Occipital lobe (tissue), 2 donors: Measurements from ENCODE around the gene DMRT1. TPM values are rescaled to one million over a fixed set of nuclear protein-coding genes. Genes with fewer than 3 reads are reported as not detected.

Source experiments
- DNase-seq: peaks from one replicate; lab custom pipeline; 2025; lab: John Stamatoyannopoulos, UW
- total RNA-seq: library from RNA; depleted of rRNA; stranded (reverse); fragments of >200 nt; gene quantifications from one replicate; pipeline ENCODE4 v1.2.3, GENCODE V29; 2014

DMRT1 gene
- total RNA-seq, 1 donor from 2014 or later = 0.62 TPM

DNA sequence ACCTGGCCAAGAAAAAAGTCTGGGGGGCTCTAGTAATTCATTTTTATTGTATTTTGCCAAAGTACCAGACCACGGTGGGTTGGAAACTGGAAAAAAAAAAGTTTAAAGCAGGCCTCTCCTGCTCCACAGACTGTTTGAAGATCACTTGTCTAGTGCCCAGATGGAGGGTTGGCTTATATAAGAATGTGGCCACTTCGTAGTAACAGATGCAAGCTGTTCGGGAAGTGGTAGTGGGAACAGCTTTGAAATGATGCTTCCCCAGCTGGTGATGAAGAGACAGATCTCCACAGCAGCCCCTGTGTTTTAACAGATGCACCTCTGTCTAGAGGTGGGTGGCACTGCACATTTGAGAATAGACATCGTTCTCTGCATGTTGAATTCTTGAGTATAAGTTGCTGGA is 80.7 kb downstream of the DMRT1 start:
- DNase-seq = no peak

DNA sequence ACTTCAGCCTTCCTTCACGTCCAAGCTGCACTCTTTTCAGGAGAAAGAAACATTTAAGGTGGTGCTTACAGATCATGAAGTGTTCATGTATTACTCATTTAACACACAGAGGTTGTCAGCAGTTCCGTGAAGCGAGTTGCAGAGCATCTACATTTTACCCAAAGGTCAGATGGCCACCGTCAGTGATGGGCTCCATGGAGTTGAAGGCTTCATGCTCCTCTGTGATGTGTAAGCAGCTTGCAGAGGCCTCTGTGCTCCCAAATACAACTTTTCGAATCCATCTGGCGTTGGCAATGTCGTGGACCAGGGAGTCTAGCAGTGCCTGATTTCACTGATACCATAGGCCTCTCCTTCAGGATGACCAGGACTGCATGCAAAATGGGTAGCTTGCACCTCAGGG is 81.2 kb downstream of the DMRT1 start:
- no peak for DNase-seq

- DNase-seq = no peak
Measured at GRCh38 chr9:926976-927375, 85.5 kb downstream of the DMRT1 start.

DNA sequence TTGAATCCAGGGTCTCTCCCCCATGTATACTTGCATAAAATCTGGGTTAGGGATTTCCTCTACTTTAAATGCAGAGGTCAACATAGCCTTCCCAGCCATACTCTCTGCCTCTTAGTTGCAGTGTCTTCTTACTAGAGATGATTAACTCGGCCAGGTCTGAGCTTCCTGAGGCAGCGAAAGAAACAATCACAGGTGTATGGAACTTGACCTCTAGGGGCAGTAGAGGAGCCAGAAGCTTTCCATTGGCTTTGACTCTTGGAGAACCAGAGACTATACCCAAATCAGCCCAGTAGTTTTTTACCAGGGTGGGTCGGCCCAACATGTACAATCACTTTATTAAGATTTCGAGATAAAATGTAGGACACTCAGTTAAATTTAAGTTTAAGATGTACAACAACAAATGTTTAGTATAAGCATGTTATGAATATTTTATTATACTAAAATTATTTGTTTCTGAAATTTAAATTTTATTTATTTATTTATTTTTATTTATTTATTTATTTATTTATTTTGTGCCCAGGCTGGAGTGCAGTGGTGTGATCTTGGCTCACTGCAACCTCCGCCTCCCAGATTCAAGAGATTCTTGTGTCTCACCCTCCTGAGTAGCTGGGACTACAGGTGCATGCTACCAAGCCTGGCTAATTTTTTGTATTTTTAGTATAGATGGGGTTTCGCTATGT is 87.0 kb downstream of the DMRT1 start:
- DNase-seq = no peak

DNA sequence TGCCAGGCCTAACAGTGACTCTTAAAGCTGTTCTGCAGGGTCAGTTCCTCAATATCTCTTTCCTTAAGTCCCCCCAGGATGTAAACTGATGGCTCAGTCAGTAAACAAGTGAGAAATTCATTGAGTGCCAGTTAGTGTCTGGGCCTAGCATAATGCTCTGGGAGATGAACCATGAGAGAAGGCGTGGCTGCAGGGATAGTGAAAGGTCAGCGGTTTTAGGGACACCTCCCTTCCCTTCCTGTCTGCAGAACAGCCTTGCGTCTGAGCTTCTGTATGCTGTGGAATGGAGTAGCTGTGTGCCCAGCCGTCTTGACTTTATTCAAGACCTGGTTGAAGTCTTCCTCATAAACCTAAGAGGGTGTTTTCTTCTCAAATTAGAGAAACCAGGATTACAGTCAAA is 88.2 kb downstream of the DMRT1 start:
- no peak for DNase-seq

GRCh38 chr9:933356-933755 is 91.9 kb downstream of the DMRT1 start:
- no peak for DNase-seq

DNA sequence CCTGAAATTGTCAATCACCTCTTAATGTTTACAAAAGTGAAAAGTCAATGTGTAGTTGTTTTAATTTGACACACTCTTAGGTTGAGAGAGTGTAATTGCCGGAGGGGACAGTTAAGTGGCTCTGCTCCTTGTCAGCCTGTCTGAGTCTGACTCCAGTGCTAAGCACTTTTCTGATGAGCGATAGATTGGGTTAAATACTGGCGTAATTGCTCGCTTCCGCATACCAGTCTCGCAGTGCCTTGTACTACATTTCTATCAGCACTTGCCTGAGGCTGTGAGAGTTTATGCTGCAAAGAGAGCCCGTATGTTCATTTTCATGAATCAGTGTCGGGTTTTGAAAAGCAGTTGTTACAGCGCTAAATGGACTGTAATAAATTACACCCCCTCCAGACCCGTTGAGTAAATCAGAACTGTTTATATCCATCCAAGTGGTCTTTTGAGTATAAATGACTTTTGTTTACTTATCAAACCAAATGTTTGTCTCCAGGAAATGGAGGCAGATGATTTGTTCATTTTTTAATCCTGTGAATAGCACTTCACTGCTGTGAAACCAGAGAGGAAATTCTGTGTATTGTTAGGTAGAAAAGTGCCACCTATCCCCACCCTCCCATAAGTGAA is 94.0 kb downstream of the DMRT1 start:
- DNase-seq = no peak

- DNase-seq = no peak
Measured at GRCh38 chr9:942805-943580, 101.5 kb downstream of the DMRT1 start.

GRCh38 chr9:947985-948384 is 106.5 kb downstream of the DMRT1 start:
- DNase-seq = no peak

GRCh38 chr9:948497-948896 is 107.0 kb downstream of the DMRT1 start:
- DNase-seq = no peak

DNA sequence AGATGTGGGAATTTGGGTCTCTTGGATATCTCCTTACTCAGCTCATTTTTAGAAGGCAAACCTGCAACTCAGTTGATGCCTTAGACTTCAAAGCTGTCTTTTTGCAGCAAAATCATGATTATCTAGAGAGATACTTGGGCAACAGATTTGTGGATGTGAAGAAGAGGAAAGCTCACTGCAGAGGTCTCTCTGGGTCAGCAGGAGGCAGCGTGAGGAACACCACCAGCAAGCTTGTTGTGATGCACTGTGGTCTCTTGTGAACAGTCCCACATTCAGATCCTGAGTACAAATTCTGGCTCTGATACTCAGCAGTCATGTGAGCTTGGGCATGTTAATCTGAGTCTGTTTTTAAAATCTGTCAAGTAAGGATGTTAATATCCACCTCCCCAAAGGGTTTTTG is 108.6 kb downstream of the DMRT1 start:
- no peak for DNase-seq

DNA sequence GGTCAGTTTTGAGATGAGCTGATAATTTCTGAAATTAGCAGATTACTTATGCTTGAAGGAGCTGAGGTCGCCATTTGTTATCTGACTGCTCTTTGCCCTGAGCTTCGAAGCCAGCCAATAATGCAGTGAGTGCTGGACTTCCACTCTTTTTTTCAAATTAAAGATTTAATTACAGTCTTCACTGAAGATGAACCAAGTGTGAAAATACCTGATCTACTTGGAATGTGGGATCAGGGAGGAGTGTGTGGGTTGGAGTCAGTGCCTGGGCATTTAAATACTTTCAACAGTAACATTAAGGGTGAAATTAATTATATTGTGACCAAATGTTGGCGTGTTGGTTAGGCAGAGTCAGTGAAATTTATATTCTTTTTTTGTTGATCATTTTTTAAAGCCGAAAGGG is 111.0 kb downstream of the DMRT1 start:
- DNase-seq = no peak

- no peak for DNase-seq
Measured at GRCh38 chr9:959105-959504, 117.6 kb downstream of the DMRT1 start.

DNA sequence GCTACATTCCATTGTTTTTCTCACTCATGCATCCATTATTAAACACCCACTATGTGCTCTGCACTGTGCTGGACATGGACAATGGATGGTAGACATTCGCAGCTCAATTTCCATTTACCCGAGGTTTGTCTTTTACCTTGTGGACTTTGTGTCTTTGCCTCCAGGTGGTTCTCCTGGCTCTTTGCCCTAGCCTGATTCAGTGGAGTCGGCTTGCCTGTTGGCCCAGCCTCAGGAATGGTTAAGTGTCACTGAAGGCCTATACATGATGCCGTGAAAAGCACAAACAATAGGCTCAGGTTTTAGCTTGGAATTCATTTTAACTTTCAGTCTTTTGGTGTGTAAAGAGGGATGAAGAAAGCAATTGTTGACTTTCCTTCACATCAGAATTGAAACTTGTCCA is 118.4 kb downstream of the DMRT1 start:
- no peak for DNase-seq

DNA sequence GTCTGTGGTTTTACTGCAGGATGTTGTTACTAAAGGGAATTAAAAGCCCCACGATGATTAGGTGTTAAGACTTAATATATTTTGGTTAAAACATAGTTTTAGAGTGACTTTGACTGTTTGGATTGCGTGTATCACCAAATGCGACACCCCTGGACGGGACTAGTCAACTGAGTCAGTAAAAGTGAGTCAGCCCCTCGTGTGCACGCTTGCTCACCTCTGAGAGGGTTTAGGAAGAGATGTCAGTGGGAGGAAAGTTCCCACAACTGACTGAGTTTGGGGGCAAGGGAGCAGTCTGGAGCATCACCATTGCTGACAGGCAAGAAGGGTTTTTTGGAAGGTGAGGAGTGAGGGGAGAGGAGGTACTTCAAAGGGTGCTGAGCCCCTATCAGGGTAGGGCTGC is 120.5 kb downstream of the DMRT1 start:
- DNase-seq = no peak

- no peak for DNase-seq
Measured at GRCh38 chr9:965497-965896, 124.0 kb downstream of the DMRT1 start.

- no peak for DNase-seq
Measured at GRCh38 chr9:966870-967269, 125.4 kb downstream of the DMRT1 start.

DNA sequence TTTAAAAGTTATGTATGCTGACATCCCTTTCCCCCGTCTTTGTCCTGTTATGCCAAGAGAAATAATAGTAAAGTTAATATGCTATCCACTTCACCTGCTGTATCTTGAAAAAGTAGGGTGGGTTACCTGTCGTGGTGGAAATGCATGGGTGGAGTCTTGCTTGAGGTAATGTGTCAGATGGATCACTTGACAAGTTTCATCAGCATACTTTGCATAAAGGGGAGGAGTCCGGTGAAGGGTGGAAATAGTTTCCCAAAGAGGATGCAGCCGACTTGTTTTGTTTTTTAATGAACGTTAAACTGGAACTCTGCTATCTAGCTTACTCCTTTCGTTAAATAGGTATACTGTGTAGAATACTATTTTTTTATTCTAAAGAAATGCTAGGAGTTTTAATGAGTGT is 125.9 kb downstream of the DMRT1 start:
- DNase-seq = no peak

GRCh38 chr9:967903-968641 is 126.6 kb downstream of the DMRT1 start:
- DNase-seq = no peak

GRCh38 chr9:969310-970150 is 128.0 kb downstream of the DMRT1 start:
- DNase-seq = no peak
